KG1 (cell line): ENCODE results near the gene HMG20A.

Source experiments
- DNase-seq: peaks from one replicate; lab custom pipeline; 2025; lab: John Stamatoyannopoulos, UW

HMG20A gene

GRCh38 chr15:77478051-77478450 is 57.4 kb downstream of the HMG20A start:
- no peak for DNase-seq

GRCh38 chr15:77479015-77479414 is 58.3 kb downstream of the HMG20A start:
- DNase-seq, result no peak

DNA sequence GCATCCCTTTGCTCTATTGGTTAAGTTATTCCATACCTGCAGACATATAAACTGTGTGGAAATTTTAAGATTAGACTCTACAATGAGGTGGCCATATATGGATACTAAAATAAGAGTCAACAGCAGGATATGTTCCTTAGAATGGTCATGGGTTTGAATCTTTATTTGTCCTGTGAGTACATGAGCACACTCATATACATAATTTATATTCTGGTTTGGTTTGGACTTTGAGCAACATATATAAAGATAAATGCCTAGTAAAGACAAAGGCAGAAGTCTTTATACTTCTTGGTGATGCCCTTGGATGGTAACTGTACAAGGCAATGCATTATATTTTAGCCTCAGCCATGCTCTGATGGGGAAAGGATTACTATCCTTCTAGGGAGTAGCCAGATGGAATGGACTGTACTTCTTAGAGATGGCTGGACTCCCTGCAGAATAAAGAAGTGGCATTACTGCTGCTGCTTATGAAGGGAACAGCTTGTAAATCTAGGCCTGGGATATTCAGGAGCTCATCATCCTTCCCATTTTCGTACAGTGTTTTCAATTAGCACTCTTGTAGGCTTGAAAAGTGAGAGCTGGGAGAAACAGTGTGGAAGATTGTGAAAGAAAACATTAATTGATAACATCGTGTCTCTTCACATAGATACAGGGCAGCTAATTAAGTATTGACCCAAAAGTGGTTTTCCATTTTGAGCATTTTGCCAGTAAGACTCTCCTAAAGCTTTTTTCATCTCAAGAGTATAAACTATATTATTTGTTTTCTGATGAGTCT is 60.4 kb downstream of the HMG20A start:
- no peak for DNase-seq

DNA sequence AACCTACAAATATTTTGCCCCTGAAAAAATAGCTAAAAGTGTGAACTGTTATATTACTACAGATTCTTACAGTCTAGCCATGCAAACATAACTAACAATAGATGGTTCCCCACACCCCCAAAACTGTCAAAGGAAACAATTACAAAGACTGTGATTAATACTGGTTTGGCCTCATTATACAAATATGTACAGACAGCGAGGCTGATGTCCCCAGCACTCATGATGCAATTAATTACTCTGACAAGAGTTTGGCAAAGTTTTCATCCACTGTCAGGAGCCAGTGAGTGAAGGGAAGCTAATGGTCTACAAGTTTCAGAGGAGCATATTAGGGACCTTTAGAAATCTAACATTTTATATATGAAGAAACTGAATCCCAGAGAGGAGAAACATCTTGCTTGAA is 61.0 kb downstream of the HMG20A start:
- no peak for DNase-seq

- DNase-seq, result no peak
Observed at GRCh38 chr15:77482570-77482969, 61.9 kb downstream of the HMG20A start.

GRCh38 chr15:77483425-77484140 is 62.9 kb downstream of the HMG20A start:
- no peak for DNase-seq

GRCh38 chr15:77484994-77485393 is 64.3 kb downstream of the HMG20A start:
- no peak for DNase-seq

DNA sequence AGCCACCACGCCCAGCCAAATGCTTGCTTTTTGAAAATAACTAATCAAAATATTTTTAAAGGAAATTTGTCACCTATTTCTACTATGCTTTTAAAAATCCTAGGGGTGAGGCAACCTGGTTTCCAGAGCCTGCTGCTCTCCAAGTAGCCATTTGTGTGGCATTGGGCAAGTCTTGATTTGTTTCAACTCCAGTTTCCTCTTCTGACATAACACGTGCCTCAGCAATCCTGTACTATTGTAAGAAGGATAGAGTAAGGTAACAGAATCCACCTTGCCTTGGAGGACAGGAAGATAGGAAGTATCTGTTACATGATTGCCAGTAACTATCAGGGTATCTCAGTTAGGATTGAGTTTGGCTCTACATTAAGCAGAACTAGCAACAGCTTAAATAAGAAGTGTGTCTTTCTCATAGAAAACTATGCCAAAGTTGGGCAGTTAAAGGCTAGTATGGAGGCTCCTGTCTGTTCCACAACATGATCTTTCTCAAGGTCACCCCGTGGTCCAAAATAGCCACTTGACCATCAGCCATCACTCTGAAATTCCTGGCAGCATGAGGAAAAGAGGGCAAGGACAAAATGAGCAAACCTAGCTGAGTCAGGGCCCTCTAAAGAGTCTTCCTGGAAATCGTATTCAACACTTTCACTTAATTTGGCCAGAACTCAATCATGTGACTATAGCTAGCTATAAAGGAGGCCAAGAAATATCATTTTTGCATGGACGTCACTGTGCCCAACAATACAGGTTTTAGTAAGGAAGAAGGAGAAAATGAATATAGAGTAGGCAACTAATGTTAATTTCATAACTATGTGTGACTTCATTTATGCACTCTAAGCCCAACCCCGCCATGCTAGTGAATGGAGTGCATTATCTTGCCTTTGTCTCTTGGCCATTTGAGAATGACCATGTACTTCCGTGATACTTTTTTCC is 66.1 kb downstream of the HMG20A start:
- no peak for DNase-seq

GRCh38 chr15:77487469-77487842 is 66.8 kb downstream of the HMG20A start:
- DNase-seq, result no peak

DNA sequence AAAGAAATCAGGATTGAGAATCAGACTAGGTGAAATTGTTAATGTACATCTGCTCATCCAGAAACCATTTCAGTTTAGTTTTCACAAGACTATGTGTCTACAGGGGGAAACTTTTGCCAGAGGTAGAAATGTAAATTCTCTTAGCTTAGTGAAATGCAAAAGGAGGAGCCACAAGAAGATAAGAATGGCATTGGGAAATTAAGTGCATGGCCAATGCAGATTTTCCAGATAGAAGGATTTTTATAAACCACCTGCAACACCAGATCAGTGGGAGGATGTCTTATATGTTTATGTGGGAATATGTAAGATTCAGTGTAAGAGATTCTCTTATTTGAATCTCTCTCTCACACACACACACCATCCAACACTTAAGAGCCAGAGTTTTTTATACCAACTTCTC is 67.2 kb downstream of the HMG20A start:
- DNase-seq, result no peak

- no peak for DNase-seq
Observed at GRCh38 chr15:77489647-77490046, 69.0 kb downstream of the HMG20A start.

DNA sequence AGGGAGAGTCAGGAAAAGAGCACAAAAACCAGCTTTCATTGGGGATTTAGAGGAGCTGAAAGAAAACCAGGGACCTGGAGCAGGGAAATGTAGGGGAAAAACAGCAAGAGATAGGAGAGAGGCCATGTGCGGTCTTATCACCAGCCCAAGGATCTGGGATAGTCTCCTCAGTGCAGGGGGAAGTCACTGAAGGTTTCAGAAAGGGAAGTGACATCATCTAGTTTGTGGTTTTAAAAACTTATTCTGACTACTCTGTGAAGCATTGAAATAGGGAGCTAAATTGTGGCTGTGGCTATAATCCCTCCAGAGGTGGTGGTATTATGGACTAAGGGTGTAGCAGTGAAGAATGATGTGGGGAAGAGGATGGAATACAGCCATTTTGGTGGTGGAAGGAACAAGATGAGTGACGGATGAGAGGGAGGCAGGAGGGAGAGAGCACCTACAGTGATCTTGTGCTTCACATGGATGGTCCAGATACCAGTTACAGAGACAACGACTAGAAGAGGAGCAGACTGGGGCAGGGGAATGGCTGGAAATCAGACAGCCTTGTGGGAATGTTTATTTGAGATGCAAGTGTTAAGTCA is 72.7 kb downstream of the HMG20A start:
- DNase-seq, result peak; percentile 21

GRCh38 chr15:77494073-77494867 is 73.6 kb downstream of the HMG20A start:
- DNase-seq, result no peak

GRCh38 chr15:77494964-77495363 is 74.3 kb downstream of the HMG20A start:
- no peak for DNase-seq

- DNase-seq, result no peak
Observed at GRCh38 chr15:77495838-77496596, 75.3 kb downstream of the HMG20A start.

DNA sequence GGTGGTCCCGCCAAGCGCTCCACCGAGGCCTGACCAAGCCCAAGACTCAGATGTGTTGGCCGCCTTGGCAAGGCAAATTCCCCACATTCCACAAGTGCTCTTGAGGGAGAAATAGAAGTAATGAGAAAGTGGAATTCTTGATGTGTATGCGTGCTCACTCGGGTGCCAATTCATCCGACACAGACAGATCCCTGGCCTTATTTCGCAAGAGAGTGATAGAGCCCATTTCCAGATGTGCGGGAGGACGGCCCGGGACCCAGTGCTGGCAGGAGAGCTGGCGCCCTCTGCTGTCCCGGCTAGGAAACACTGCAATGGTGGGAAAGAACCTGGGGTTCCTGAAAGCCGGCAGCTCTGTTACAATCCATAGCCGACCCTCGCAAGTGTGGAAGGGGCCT is 76.0 kb downstream of the HMG20A start:
- DNase-seq, result peak; percentile 14

DNA sequence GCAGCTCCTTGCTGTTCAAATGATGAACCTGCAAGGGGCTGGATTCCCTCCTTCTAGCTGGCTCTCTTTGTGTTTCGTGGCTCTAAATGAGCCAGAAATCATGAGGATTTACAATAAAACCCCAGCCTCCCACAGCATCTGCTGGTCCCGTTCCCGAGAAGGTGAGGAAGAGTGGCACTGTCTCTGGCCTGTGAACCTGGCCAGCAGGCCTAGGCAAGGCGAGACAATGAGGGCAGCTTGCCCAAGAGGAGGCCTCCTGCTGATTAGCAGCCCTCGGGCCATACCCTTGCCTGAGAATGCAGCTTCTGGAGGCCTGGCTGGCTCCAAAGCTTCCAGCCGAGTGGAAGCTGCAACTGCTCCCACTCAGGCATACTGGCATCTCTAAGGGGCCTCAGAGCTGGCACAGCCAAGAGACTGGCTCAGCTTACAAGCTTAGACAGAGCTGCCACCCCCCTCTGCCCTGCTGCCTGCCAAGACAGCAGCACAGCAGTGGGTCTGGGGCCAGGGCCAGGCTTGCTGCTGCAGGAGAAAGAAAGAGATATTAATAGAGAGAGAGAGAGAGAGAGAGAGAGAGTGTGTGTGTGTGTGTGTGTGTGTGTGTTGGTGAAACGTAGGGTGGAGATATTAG is 76.5 kb downstream of the HMG20A start:
- DNase-seq, result no peak

DNA sequence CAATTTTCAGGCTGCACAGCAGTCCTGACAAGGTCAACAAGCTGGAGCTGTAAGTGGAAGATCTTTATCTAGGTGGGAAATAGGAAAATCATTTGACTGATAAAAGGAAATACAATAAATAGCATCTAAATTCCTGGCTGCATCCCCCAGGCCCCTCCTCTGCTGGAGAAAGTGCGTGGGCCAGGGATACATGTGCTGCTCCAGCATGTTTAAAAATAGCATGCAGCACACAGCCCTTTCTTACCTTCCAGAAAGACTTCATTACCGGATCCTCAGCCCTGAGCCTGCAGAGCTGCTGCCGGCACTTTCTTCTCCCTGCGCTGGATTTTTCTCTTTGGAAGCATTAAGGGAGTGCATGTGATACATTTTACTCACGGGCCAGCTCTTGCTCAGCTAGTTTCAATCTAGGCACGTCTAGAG is 77.3 kb downstream of the HMG20A start:
- DNase-seq, result no peak

- no peak for DNase-seq
Observed at GRCh38 chr15:77499087-77499760, 78.5 kb downstream of the HMG20A start.

DNA sequence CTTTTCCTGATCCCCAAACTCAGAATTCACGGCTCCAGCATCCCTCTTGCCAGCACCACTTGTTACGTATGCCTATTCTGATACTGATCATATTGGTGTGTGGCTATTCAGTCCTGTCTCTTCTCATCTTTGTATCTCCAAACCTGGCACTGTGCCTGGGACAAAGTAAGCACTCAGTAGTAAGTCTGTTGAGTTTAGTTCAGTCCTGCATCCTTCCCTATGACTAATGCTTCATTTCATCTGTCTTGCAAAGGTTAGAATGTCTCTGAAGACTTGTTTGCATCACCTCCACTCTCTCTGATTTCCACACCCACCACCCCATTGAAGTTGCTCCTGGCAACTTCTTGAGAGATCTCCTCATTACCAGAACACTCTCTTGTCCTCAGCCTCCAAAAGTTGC is 80.3 kb downstream of the HMG20A start:
- DNase-seq, result no peak
